Spleen (tissue), 11 donors: ENCODE results near the gene HERPUD1. TPM values are rescaled to one million over a fixed set of nuclear protein-coding genes. Genes with fewer than 3 reads are reported as not detected.

Experiments used
- DNase-seq: peaks from one replicate; pipeline ENCODE4 v3.0.0-alpha.2; 2020
- H3K27ac ChIP-seq, 8 donors: fragments of 200-600 bp; sonication (generic) in 7 of 8; 1 replicate in 4 of 8; 2 replicates in 4 of 8; pipeline versions ENCODE4 v1.5.0 to v1.8.0; 2016 to 2021; ENCODE audit warnings: inconsistent platforms in 4 of 8, mild to moderate bottlenecking in 4 of 8, moderate library complexity in 1 of 8
- H3K27me3 ChIP-seq, 7 donors: fragments of 200-600 bp; sonication (generic) in 6 of 7; replicated peaks in 1 of 7; 1 replicate in 4 of 7; 2 replicates in 3 of 7; pipeline versions ENCODE4 v1.5.0 to v1.8.0; 2016 to 2021; ENCODE audit warnings: inconsistent platforms in 3 of 7, mild to moderate bottlenecking in 1 of 7
- H3K36me3 ChIP-seq, 6 donors: fragments of 200-600 bp; sonication (generic) in 5 of 6; 1 replicate in 4 of 6; 2 replicates in 2 of 6; pipeline versions ENCODE4 v1.5.0 to v1.8.0; 2016 to 2021; ENCODE audit warnings: inconsistent platforms in 2 of 6
- H3K4me1 ChIP-seq, 6 donors: fragments of 200-600 bp; sonication (generic) in 5 of 6; 1 replicate in 3 of 6; 2 replicates in 3 of 6; pipeline versions ENCODE4 v1.5.0 to v1.8.0; 2016 to 2021; ENCODE audit warnings: inconsistent platforms in 3 of 6
- H3K4me3 ChIP-seq, 8 donors: fragments of 200-600 bp; sonication (generic) in 7 of 8; 1 replicate in 4 of 8; 2 replicates in 4 of 8; pipeline versions ENCODE4 v1.5.0 to v1.8.0; 2016 to 2021; ENCODE audit warnings: inconsistent platforms in 4 of 8, mild to moderate bottlenecking in 4 of 8, moderate library complexity in 2 of 8
- H3K9me3 ChIP-seq, 8 donors: fragments of 200-600 bp; sonication (generic) in 7 of 8; 1 replicate in 4 of 8; 2 replicates in 4 of 8; pipeline versions ENCODE4 v1.5.0 to v1.8.0; 2016 to 2021; ENCODE audit warnings: inconsistent platforms in 4 of 8
- CTCF ChIP-seq, 11 experiments: fragments of 200-600 bp in 7 of 11; fragments of 450-650 bp in 4 of 11; sonication (generic) in 4 of 11; IDR thresholded peaks in 8 of 11; conservative IDR thresholded peaks in 3 of 11; 1 replicate in 7 of 11; 2 replicates in 4 of 11; pipeline versions ENCODE4 v1.4.0 to v1.8.0; 2016 to 2021; ENCODE audit warnings: antibody characterized with exemption in 11 of 11, inconsistent platforms in 4 of 11, mild to moderate bottlenecking in 1 of 11
- POLR2A ChIP-seq, 3 donors: fragments of 450-650 bp; IDR thresholded peaks; one replicate each; pipeline ENCODE4 v1.5.1; 2017; ENCODE audit warnings: antibody characterized with exemption in 3 of 3, mild to moderate bottlenecking in 1 of 3
- POLR2AphosphoS5 ChIP-seq, 3 donors: sonication (generic); formaldehyde crosslinking; IDR thresholded peaks; one replicate each; pipeline ENCODE4 v1.5.1; 2017; ENCODE audit warnings: antibody characterized with exemption in 3 of 3
- WGBS, 5 donors: extraction: QIAGEN DNeasy Blood & Tissue Kit in 3 of 5; methylation state at CpG; one replicate each; pipeline versions ENCODE4 v1.1.5 to v1.1.7; 2013 to 2018; 5-methylcytosine and 5-hydroxymethylcytosine counted together
- intact Hi-C: fragments of 100-400 bp; cut with DNase I; formaldehyde crosslinking; loops from one replicate; pipeline ENCODE4 v1.15.0; 2023; ENCODE audit warnings: low total_unique reads
- polyA plus RNA-seq, 3 donors: library from polyadenylated mRNA; stranded (reverse); fragments of 200-250 nt; gene quantifications; one replicate each; pipeline ENCODE4 v1.2.1, GENCODE V29; 2013
- total RNA-seq, 7 donors: library from RNA; depleted of rRNA in 3 of 7; stranded (reverse); fragments of >200 nt in 3 of 7; fragmentation: NEBNext Ultra II Directional in 4 of 7; extraction: Animal tissue kit (Norgen Biotek cat#: 25700) in 4 of 7; gene quantifications; one replicate each; pipeline versions ENCODE4 v1.1.0 to v1.2.1, GENCODE V29; 2016 to 2021
- donor health status: healthy with polysubstance abuse.
- donor health status: DM: no; HTN: no; CAD: no; lungs with moderate emphysema.
- donor health status: DM: no; HTN: no; CAD: no.
- donor health status: Bipolar disorder and iron deficiency.
- donor health status: healthy.
- donor health status: DM: no; HTN: no; CAD: no.
- donor health status: DM: yes; HTN: yes; CAD: no.

HERPUD1 gene
- total and polyA plus RNA-seq, 10 donors: 84.1 to 370 (median 193) TPM

- no peak for DNase-seq
- Histone ChIP-seq H3K27me3 (no peaks in the 10 kb centered on the region), H3K27ac (no peak overlapping the region), H3K36me3 (no peaks in the 10 kb centered on the region), H3K4me3 (no peak overlapping the region), H3K9me3 (no peaks in the 10 kb centered on the region), H3K4me1 (peaks cover 0 to 12% (median 7%) of the 10 kb centered on the region in 6 donors)
- TF ChIP-seq POLR2A (IDR thresholded peaks at IDR 0.05): no peak
- TF ChIP-seq POLR2AphosphoS5 (IDR thresholded peaks at IDR 0.05): no peak
- no peak for TF ChIP-seq CTCF (IDR thresholded peaks at IDR 0.05 in 8 of 11, conservative IDR thresholded peaks at IDR 0.05 in 3 of 11)
- WGBS, 5 donors: 92 to 98% (median 93%) methylated on average over 2 of the region's 2 CpGs
- intact Hi-C loops: no loop called here
Measured at GRCh38 chr16:56903866-56904265, 28.1 kb upstream of the HERPUD1 start.

GRCh38 chr16:56907401-56907800, 24.5 kb upstream of the HERPUD1 start:
- Histone ChIP-seq H3K9me3 (no peaks in the 10 kb centered on the region), H3K4me1 (peaks cover 18 to 30% (median 27%) of the 10 kb centered on the region in 6 donors), H3K36me3 (no peaks in the 10 kb centered on the region), H3K27ac (no peak overlapping the region), H3K4me3 (no peak overlapping the region), H3K27me3 (no peaks in the 10 kb centered on the region)
- TF ChIP-seq CTCF (IDR thresholded peaks at IDR 0.05 in 8 of 11, conservative IDR thresholded peaks at IDR 0.05 in 3 of 11) (no peak), POLR2AphosphoS5 (IDR thresholded peaks at IDR 0.05) (no peak), POLR2A (IDR thresholded peaks at IDR 0.05) (no peak)
- no peak for DNase-seq
- intact Hi-C loops: no loop called here
- 96 to 100% (median 96%) methylated on average over 3 of the region's 3 CpGs for WGBS, 5 donors

GRCh38 chr16:56909527-56909979, 22.4 kb upstream of the HERPUD1 start:
- intact Hi-C loops: no loop called here
- Histone ChIP-seq H3K9me3 (no peaks in the 10 kb centered on the region), H3K27me3 (no peaks in the 10 kb centered on the region), H3K4me3 (no peak overlapping the region), H3K27ac (peak overlapping the region in 4 of 8 donors; percentile 77 to 92 (median 83)), H3K4me1 (peaks cover 22 to 48% (median 40%) of the 10 kb centered on the region in 6 donors), H3K36me3 (no peaks in the 10 kb centered on the region)
- no peak for DNase-seq
- whole genome bisulfite sequencing, 5 donors: 75 to 88% (median 82%) methylated on average over 7 of the region's 7 CpGs
- no peak for TF ChIP-seq POLR2A (IDR thresholded peaks at IDR 0.05)

DNA sequence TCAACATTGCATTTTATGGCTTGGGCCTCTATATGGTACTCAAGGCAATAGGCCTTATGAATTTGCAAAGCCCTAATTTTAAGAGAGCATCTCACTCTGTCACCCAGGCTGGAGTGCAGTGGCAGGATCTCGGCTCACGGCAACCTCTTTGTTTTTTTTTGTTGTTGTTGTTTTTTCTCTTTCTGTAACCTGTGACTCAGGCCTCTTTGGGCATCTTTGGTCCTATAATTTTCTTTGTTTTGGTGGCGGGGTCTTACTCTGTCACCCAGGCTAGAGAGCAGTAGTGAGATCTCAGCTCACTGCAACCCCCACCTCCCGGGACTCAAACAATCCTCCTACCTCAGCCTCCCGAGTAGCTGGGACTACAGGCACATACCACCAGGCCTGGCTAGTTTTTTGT, 21.8 kb upstream of the HERPUD1 start:
- TF ChIP-seq POLR2A (IDR thresholded peaks at IDR 0.05) (no peak), CTCF (IDR thresholded peaks at IDR 0.05 in 8 of 11, conservative IDR thresholded peaks at IDR 0.05 in 3 of 11) (no peak), POLR2AphosphoS5 (IDR thresholded peaks at IDR 0.05) (no peak)
- Histone ChIP-seq H3K27ac (peak overlapping the region in 5 of 8 donors; percentile 65 to 92 (median 83)), H3K4me1 (peaks cover 22 to 48% (median 40%) of the 10 kb centered on the region in 6 donors), H3K27me3 (no peaks in the 10 kb centered on the region), H3K4me3 (no peak overlapping the region), H3K36me3 (no peaks in the 10 kb centered on the region), H3K9me3 (no peaks in the 10 kb centered on the region)
- DNase-seq: no peak
- WGBS, 5 donors: 86 to 93% (median 88%) methylated on average over 5 of the region's 5 CpGs
- intact Hi-C loops: no loop called here
